Tibial nerve (tissue), 4 donors: ENCODE results near the gene TTPAL.

Experiments
- EP300 ChIP-seq, 2 donors: sonication (generic); formaldehyde crosslinking; IDR thresholded peaks; one replicate each; pipeline ENCODE4 v1.6.1; 2017; ENCODE audit warnings: antibody characterized with exemption in 2 of 2, mild to moderate bottlenecking in 1 of 2
- TF ChIP-seq, protein P1 (sequence below), 5 experiments: fragments of 200-600 bp in 3 of 5; fragments of 450-650 bp in 2 of 5; sonication (generic) in 3 of 5; IDR thresholded peaks; one replicate each; pipeline ENCODE4 v1.5.1; 2016 to 2019; ENCODE audit warnings: antibody characterized with exemption in 5 of 5, mild to moderate bottlenecking in 3 of 5, moderate library complexity in 2 of 5

DNA sequence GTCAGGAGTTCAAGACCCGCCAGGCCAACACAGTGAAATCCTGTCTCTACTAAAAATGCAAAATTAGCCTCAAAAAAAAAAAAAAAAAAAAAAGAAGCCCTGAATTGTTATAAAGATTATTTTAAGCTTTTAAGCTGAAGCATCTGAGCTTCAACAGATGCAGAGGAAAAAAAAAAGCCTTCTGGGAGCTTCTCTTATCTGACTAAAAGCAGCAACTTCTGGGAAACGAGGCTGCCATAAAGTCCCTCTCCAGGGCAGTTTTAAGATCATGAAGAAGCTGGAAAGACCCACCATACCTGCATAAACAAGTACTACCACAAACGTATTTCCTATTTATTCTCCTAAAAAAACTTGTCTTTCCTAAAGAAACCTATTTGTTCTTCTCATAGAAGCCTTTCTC lies 42.6 kb downstream of the TTPAL start:
- TF ChIP-seq, protein P1, sequence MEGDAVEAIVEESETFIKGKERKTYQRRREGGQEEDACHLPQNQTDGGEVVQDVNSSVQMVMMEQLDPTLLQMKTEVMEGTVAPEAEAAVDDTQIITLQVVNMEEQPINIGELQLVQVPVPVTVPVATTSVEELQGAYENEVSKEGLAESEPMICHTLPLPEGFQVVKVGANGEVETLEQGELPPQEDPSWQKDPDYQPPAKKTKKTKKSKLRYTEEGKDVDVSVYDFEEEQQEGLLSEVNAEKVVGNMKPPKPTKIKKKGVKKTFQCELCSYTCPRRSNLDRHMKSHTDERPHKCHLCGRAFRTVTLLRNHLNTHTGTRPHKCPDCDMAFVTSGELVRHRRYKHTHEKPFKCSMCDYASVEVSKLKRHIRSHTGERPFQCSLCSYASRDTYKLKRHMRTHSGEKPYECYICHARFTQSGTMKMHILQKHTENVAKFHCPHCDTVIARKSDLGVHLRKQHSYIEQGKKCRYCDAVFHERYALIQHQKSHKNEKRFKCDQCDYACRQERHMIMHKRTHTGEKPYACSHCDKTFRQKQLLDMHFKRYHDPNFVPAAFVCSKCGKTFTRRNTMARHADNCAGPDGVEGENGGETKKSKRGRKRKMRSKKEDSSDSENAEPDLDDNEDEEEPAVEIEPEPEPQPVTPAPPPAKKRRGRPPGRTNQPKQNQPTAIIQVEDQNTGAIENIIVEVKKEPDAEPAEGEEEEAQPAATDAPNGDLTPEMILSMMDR (IDR thresholded peaks at IDR 0.05) = no peak
- TF ChIP-seq EP300 (IDR thresholded peaks at IDR 0.05) = no peak
